K562 (cell line): ENCODE results near the gene SGMS1. TPM values are rescaled to one million over a fixed set of nuclear protein-coding genes. Genes with fewer than 3 reads are reported as not detected.

ENCODE experiments used
- ATAC-seq: fragments of 200-7000 bp; cut with Tn5 transposase; 3 replicates; pipeline ENCODE4 v1.9.1; 2020; ENCODE audit warnings: moderate library complexity
- BruUV-seq: library from RNA; stranded (reverse); fragments of 400-500 nt; replicated peaks from 2 replicates; lab custom pipeline; 2021; lab: Mats Ljungman, UMichigan
- CTCF ChIA-PET: fragments of 300-600 bp; formaldehyde crosslinking; extraction: SDS; loops from one replicate; lab custom pipeline; 2021; ENCODE audit warnings: low intra/inter-chr PET ratio; lab: Yijun Ruan, JAX
- POLR2A ChIA-PET: fragments of 300-600, 350-650 bp; sonication (Branson Sonifier 250); formaldehyde crosslinking; extraction: SDS; loops from one replicate; lab custom pipeline; 2021; ENCODE audit warnings: antibody characterized with exemption, inconsistent platforms; lab: Yijun Ruan, JAX
- DNase-seq, 4 experiments: peaks; one replicate each; pipeline versions ENCODE4 v3.0.0 to v3.0.0-alpha.2; 2011 to 2018; ENCODE audit warnings: low spot score in 3 of 4, mixed read lengths in 3 of 4; ENCODE audit errors: extremely low read depth in 1 of 4
- FAIRE-seq: peaks from 2 replicates; lab custom pipeline; 2011; peaks lifted over from hg19 to GRCh38; lab: Jason Lieb, UNC
- H2AFZ ChIP-seq: 2 replicates; pipeline ENCODE4 v1.6.0; 2011; ENCODE audit warnings: low read depth, low read length, control low read depth, inconsistent platforms
- H3K27ac ChIP-seq: fragments of 200-600 bp; 3 replicates; pipeline ENCODE4 v1.8.0; 2011; ENCODE audit warnings: low read depth, mild to moderate bottlenecking, control low read depth, inconsistent platforms, low read length, moderate library complexity, mixed read lengths; ENCODE audit errors: extremely low read depth
- H3K27me3 ChIP-seq, 2 experiments: fragments of 300-600 bp in 1 of 2; 2 replicates in 1 of 2; 3 replicates in 1 of 2; pipeline versions ENCODE4 v1.6.0 to v1.8.0; 2011; ENCODE audit warnings: inconsistent platforms in 2 of 2, low read length in 2 of 2, mild to moderate bottlenecking in 1 of 2, mixed read lengths in 1 of 2, moderate library complexity in 1 of 2; ENCODE audit not compliant: control insufficient read depth in 2 of 2, insufficient read depth in 2 of 2
- H3K36me3 ChIP-seq: fragments of 300-600 bp; 3 replicates; pipeline ENCODE4 v1.8.0; 2011; ENCODE audit warnings: mild to moderate bottlenecking, low read length, inconsistent platforms; ENCODE audit not compliant: control insufficient read depth, insufficient read depth
- H3K4me1 ChIP-seq, 2 experiments: fragments of 200-600 bp in 1 of 2; replicated peaks in 1 of 2; 2 replicates in 1 of 2; 3 replicates in 1 of 2; pipeline versions ENCODE4 v1.5.1 to v1.8.0; 2011; ENCODE audit warnings: inconsistent platforms in 2 of 2, low read length in 2 of 2, mild to moderate bottlenecking in 1 of 2, mixed read lengths in 1 of 2, moderate library complexity in 1 of 2; ENCODE audit not compliant: control insufficient read depth in 2 of 2, insufficient read depth in 2 of 2
- H3K4me2 ChIP-seq: 2 replicates; pipeline ENCODE4 v1.6.1; 2011; ENCODE audit warnings: low read length, control low read depth, inconsistent platforms, mixed read lengths; ENCODE audit not compliant: insufficient read depth
- H3K4me3 ChIP-seq: fragments of 200-600 bp; sonication (generic), shearing (Covaris generic); 2 replicates; pipeline ENCODE4 v1.5.1; 2016; ENCODE audit warnings: control low read depth, inconsistent platforms
- H3K79me2 ChIP-seq: fragments of 200-600 bp; 3 replicates; pipeline ENCODE4 v1.8.0; 2011; ENCODE audit warnings: low read length, inconsistent platforms; ENCODE audit not compliant: control insufficient read depth, insufficient read depth
- H3K9ac ChIP-seq, 2 experiments: 2 replicates each; pipeline versions ENCODE4 v1.6.0 to v1.6.1; 2011; ENCODE audit warnings: low read depth in 2 of 2, low read length in 2 of 2, control low read depth in 1 of 2, inconsistent platforms in 1 of 2, mild to moderate bottlenecking in 1 of 2, mixed read lengths in 1 of 2; ENCODE audit not compliant: insufficient read depth in 1 of 2
- H3K9me1 ChIP-seq: one replicate; pipeline ENCODE4 v1.6.0; 2011; ENCODE audit warnings: inconsistent platforms, mild to moderate bottlenecking, low read length, moderate library complexity; ENCODE audit not compliant: control insufficient read depth, insufficient read depth
- H3K9me3 ChIP-seq: replicated peaks from 2 replicates; pipeline ENCODE4 v1.5.1; 2011; ENCODE audit warnings: low read depth, low read length, inconsistent platforms; ENCODE audit not compliant: control insufficient read depth, insufficient read depth
- H4K20me1 ChIP-seq: replicated peaks from 2 replicates; pipeline ENCODE4 v1.6.1; 2011; ENCODE audit warnings: low read length, inconsistent platforms, mixed read lengths; ENCODE audit not compliant: control insufficient read depth, insufficient read depth
- ELF2 ChIP-seq: fragments of 250-450 bp; sonication (Bioruptor Pico); IDR thresholded peaks from 2 replicates; pipeline ENCODE4 v1.5.0; 2021; ENCODE audit warnings: mild to moderate bottlenecking
- FIP1L1 ChIP-seq: fragments of 200-400 bp; formaldehyde crosslinking; IDR thresholded peaks from 2 replicates; pipeline ENCODE4 v1.6.1; 2018; ENCODE audit warnings: mild to moderate bottlenecking, low read depth, low read length; ENCODE audit not compliant: poor library complexity, severe bottlenecking
- HOXB6 ChIP-seq: fragments of 250-450 bp; sonication (Bioruptor Pico); IDR thresholded peaks from 2 replicates; pipeline ENCODE4 v1.5.1; 2022; ENCODE audit warnings: mild to moderate bottlenecking, borderline replicate concordance
- NEUROD1 ChIP-seq: fragments of 150-350 bp; IDR thresholded peaks from 2 replicates; pipeline ENCODE4 v1.6.1; 2014; ENCODE audit warnings: borderline replicate concordance, low read length, low read depth; ENCODE audit not compliant: partially characterized antibody
- NFE2 ChIP-seq: IDR thresholded peaks from 2 replicates; pipeline ENCODE4 v1.6.1; 2014; ENCODE audit warnings: antibody characterized with exemption, low read depth
- PHB ChIP-seq: fragments of 250-450 bp; sonication (Bioruptor Pico); IDR thresholded peaks from 2 replicates; pipeline ENCODE4 v1.5.0; 2021
- POLR2G ChIP-seq: fragments of 200-400 bp; formaldehyde crosslinking; IDR thresholded peaks from 2 replicates; pipeline ENCODE4 v1.6.1; 2017; ENCODE audit warnings: low read depth, mild to moderate bottlenecking, antibody characterized with exemption, low read length, moderate library complexity
- TEAD2 ChIP-seq: fragments of 450-650 bp; IDR thresholded peaks from 2 replicates; pipeline ENCODE4 v1.6.1; 2016; ENCODE audit warnings: missing genetic modification characterization, control low read depth, missing compliant biosample characterization
- ZBTB40 ChIP-seq, 2 experiments: fragments of 450-650 bp in 1 of 2; sonication (generic) in 1 of 2; formaldehyde crosslinking in 1 of 2; IDR thresholded peaks; 2 replicates each; pipeline versions ENCODE4 v1.7.1 to v1.9.0; 2016 to 2022; ENCODE audit warnings: inconsistent platforms in 1 of 2, mild to moderate bottlenecking in 1 of 2, missing genetic modification reagents in 1 of 2
- ZNF644 ChIP-seq: fragments of 200-800 bp; sonication (Bioruptor generic); IDR thresholded peaks from 2 replicates; pipeline ENCODE4 v1.6.1; 2016; ENCODE audit warnings: low read depth, missing genetic modification characterization, missing compliant biosample characterization
- in situ Hi-C: fragments of 300-500 bp; cut with MboI; formaldehyde crosslinking; loops from 4 replicates; pipeline ENCODE4 v1.15.0; 2018; ENCODE audit warnings: inconsistent platforms, mixed read lengths
- intact Hi-C: fragments of 100-400 bp; cut with micrococcal nuclease; formaldehyde crosslinking; loops from 2 replicates; pipeline ENCODE4 v1.14.2; 2022
- polyA plus RNA-seq, 8 experiments: library from polyadenylated mRNA; depleted of rRNA in 4 of 8; stranded (reverse) in 5 of 8; unstranded in 3 of 8; fragments of >200 nt; fragmentation: Nextera tagmentation in 2 of 8; fragmentation: Illumina TruSeq in 1 of 8; extraction: Ambion mirVana in 2 of 8; extraction: Trizol in 1 of 8; gene quantifications; 2 replicates each; pipeline versions ENCODE4 v1.2.1 to v1.2.3, GENCODE V29; 2011 to 2014; ENCODE audit warnings: inconsistent platforms in 1 of 8, missing spikeins in 1 of 8
- total RNA-seq, 7 experiments: library from RNA; depleted of rRNA in 6 of 7; stranded (reverse); fragments of >200 nt in 6 of 7; fragmentation: Illumina TruSeq in 2 of 7; extraction: Trizol in 2 of 7; gene quantifications; 2 replicates each; pipeline versions ENCODE4 v1.2.1 to v1.2.3, GENCODE V29; 2011 to 2021; ENCODE audit warnings: low replicate concordance in 1 of 7

SGMS1 gene
- total and polyA plus RNA-seq, 9 of the 15 experiments (the other 6 are each of a cell fraction or from before 2014, with no cell fraction given) = 22.6 to 232 (median 82.2) TPM

GRCh38 chr10:50405723-50406122 lies 218.0 kb downstream of the SGMS1 start:
- BruUV-seq = no TSS peak
- no peak overlapping the region; the same call in 1 of the 2 replicates for H3K4me2 ChIP-seq
- CTCF ChIA-PET = no interaction called here
- H3K27ac ChIP-seq = no peak overlapping the region
- no peaks in the 10 kb centered on the region for H3K27me3 ChIP-seq
- intact Hi-C loops = no loop called here
- peaks cover 32% of the 10 kb centered on the region for H4K20me1 ChIP-seq
- H3K9me1 ChIP-seq = no peaks in the 10 kb centered on the region
- H3K9me3 ChIP-seq = no peaks in the 10 kb centered on the region
- H3K4me1 ChIP-seq = peaks cover 11 to 42% of the 10 kb centered on the region in 2 experiments; a peak in 4 of 5 replicates
- ATAC-seq = no peak
- H3K79me2 ChIP-seq = peaks cover 100% of the 10 kb centered on the region
- in situ Hi-C loops = no loop called here
- FAIRE-seq = no peak
- H3K9ac ChIP-seq = no peak overlapping the region
- POLR2A ChIA-PET = interaction anchor here (0.7 to 2.3 kb wide), 4 partner anchors 9 to 197 kb away, joined by 3 to 12 read pairs (median 6); no protein-coding TSS in a partner anchor
- peaks cover 55% of the 10 kb centered on the region for H3K36me3 ChIP-seq
- no peak overlapping the region for H2AFZ ChIP-seq
- DNase-seq = no peak
- H3K4me3 ChIP-seq = no peak overlapping the region
- no peak for TF ChIP-seq POLR2G
- no peak for TF ChIP-seq ELF2 (CRISPR knock-in tag)
- TF ChIP-seq ZNF644 (tag) = no peak
- TF ChIP-seq HOXB6 (CRISPR knock-in tag) = no peak
- no peak for TF ChIP-seq NEUROD1
- TF ChIP-seq TEAD2 (tag) = no peak
- TF ChIP-seq PHB (CRISPR knock-in tag) = no peak
- no peak for TF ChIP-seq FIP1L1
- TF ChIP-seq NFE2 = no peak
- TF ChIP-seq ZBTB40 (IDR thresholded peaks at IDR 0.05) = no peak
- TF ChIP-seq ZBTB40 (CRISPR knock-in tag; IDR thresholded peaks at IDR 0.05) = no peak
